Measurements from ENCODE around the gene CPNE4.

CPNE4 gene

DNA sequence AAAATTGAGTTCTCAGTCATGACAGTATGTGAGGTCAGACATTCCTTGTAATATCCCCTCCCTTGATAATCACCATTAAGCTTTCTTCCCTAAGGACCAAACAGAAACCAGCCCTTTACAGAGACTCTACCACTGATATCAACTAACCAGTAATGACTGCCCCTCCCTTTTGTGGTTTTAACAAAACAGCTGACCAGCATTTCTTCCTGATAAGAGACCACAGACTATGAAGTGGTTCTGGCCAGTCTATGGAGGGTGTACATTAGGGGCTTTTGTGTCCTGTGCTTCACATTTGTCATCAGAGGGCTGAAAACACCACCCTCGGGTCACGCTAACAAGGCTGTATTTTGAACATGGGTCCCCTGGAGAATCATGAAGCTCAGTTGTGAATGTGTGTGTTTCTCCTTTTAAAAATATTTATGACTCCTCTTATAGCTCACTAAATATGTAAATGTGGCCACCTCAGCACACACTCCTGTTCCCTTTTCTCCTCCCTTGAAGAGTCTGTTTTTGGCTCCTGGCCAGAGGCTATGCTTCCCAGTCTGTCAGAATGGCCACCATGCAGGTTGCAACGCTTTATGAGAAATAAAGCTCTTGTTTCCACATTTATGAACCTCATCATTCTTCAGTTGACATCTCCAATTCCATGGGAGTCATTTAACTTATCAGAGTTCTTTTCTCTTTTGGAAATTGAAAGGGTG is 239.3 kb downstream of the CPNE4 start:
- no peak for FAIRE-seq

DNA sequence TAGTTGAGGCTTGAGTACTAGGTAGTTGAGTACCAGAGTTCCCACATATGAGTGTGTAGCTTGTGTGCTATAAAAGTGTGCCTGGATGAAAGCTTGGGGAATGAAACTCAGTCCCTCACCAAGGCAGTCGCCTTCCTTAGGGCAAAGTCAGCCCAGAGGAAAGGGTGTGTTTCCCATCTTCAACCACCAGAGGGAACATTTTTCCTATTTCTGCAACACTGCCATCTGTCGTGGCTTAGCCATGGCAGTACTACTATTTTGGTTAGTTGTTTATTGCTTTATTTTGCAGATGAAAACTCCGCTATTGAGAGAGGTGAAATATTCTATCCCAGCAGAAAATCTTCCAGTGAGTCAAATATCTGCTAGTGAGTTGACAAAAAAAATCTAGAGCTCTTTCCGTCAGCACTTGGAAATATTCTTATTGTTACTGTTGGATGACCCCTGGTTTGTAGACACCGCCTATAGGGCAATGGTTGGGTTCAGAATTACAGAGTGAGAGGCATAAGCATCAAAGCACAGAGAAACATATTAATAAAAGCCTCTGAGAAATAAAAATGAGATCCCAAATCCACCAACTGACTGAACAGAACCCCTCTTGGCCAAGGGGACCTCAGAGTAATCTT is 239.9 kb downstream of the CPNE4 start:
- FAIRE-seq: peak; percentile 57

DNA sequence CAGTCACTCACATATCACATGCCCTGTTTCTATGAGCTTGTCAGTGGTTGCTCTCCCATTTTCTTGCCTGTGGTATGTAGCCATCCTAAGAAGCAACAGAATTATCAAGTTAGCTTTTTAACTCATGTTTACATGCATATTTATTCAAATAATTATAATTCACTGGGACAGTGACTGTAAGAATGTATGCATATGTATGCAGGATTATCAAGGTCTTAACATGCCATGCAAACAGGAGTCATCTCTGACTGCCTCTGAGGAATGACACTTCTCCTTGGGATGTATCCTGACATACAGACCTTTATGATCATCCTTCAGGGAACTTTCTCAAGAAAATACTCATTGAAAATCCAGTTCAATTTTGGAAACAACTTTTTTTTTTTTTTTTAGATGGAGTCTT is 240.9 kb downstream of the CPNE4 start:
- no peak for FAIRE-seq

DNA sequence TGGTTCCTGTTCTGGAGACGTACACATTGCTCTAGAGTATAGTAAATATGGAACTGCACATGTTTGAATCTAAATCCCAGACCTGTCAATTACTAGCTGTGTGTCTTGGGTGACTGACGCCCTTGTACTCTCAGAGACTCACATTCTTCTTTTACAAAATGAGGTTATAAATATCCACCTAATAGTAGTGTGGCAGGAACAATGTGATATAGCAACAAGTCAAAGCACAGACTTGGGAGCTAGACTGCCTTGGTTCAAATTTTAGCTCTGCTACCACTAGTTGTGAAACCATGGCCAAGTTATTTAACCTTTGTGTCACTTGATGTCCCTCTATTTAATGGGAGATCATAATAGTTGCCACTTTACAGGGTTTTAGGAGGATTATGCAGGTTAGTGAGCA is 245.6 kb downstream of the CPNE4 start:
- no peak for FAIRE-seq

DNA sequence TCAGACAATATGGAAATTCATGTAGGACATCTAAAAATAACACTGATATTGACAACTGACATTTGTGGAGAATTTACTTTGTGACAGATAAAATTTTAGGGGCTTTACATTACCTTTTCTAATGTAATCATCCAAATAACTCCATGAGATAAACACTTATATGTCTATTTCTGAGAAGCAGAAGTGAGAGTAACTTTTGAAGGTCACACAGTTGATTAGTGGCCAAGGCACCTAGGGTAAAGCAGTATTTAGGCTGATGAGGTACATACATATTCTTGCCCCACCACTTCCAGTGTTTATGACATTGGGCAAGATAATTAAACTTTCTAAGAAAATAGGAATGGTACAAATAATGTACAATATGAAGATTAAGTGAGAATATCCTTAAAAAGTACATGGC is 248.4 kb downstream of the CPNE4 start:
- FAIRE-seq: no peak

DNA sequence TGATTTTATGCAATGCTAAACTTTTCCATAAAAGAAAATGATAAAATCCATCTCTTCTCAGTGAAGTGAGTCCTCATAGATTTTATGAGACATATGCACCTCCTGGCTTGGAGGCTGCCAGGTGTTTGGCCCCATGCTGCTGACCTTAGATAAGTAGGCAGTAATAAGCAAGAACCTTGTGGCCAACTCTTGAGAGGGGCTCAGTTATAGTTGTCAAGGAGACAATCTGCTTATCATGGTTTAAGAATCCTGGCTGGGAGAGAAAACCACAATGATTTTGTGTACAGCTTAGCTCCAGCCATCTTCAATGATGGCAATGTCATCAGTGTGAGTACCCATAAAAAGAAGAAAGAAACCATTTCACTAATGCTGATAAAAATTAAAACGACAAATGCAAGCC is 252.1 kb downstream of the CPNE4 start:
- no peak for FAIRE-seq

DNA sequence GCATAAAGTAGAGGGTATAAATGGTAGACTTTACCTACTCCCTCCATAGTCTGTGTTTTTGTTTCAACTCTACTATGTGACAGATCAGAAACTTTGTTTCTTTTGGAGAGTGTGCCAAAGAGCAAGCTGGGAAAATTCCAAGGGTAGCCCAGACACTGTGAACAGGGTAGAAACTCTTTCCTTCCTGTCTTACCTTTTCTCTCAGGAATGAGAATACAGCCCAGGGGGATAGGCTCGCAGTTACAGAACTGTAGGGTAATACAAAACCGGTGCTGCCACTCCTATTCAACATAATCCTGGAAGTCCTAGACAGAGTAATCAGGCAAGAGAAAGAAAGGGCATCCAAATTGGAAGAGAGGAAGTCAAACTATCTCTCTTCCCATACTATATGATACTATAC is 256.3 kb downstream of the CPNE4 start:
- FAIRE-seq: no peak

DNA sequence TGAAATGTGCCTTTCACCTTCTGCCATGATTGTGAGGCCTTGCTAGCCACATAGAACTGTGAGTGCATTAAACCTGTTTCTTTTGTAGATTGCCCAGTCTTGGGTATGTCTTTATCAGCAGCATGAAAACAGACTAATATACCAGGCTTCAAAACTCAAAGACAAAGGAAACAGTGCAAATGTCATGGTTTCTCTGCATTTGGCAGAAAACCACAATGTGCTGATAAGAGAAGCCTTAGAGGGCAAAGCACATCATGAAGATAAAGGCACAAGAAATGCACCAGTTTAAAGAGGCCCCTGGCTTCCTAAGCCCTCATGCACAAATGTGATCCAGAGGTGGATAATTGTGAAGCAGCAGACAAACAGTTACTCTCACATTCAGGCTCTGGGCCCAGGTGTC is 259.2 kb downstream of the CPNE4 start:
- no peak for FAIRE-seq

DNA sequence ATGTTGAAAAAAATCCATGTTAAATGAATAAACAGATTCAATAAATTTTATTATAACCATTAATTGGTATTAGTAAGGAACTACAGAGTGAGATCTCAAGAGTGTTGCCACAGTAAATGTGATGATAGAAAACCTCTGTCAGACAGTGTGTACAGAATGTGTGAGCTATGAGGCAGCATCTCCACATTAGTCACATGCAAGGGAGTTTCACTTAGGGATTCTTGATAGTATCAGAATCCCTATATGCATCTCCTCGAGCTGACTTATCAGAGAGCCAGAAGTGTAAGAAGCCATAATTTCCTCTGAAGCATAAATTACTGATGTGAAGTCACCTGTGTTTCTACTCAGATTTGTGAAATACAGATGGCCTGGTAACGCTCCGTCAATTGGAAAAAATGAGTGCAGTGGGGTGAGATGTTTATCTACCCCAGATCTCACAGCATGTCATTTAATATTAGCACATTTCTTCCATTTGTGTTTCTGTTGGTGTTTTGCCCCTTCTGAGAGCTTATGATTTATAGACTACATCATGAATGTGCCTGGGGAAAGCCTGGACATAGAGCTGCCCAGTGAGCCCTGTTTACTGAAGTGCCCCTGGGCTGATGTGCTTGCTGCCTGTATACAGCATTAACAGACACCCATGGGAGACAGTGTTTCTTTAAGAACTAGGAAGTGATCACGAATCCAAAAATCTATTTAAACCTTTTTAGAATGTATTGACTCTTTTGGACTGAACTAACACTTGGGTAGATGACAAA is 262.4 kb downstream of the CPNE4 start:
- FAIRE-seq: no peak

DNA sequence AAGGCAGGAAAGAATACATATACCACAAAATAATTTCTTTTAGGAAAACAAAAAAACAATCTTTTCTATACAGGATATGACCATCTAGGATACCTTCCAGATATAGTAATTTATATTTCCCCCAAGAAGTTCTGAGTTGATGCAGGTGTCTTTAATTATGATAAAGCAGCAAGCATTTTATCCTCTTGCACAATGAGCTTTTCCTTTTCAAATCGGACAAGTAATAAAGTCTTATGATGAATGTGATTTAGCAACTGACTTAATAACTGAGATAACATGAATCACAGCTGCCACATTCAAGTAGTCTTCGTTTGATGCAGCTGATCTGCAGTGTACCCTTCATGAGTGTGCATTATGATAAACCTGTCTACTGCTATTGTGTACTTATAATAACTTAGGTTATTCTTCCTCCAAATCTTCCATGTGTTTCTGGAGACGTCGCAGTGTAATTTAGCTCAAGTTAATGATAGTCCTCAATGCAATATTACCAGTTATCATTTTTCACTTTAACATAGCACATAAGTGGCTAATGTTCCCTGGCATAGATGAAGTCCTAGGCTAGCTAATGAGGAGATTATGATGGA is 271.7 kb downstream of the CPNE4 start:
- no peak for FAIRE-seq

DNA sequence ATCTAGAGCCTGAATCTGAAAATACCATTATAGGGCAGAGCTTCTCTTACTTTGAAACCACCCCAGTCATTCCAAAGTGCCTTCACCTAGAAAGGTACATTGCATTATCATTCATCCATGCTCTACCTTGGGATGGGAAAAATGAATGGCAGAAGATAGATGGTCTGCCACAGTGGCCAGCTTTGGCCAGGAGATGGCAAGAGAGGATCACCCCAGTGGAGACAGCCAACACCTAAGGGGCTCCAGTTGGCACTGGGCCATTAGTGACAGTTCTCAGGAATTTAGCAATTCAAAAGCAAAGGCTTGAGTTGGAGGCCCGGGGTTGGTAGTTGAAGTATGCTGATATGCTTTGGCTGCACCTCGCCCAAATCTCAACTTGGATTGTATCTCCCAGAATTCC is 278.4 kb downstream of the CPNE4 start:
- FAIRE-seq: no peak

DNA sequence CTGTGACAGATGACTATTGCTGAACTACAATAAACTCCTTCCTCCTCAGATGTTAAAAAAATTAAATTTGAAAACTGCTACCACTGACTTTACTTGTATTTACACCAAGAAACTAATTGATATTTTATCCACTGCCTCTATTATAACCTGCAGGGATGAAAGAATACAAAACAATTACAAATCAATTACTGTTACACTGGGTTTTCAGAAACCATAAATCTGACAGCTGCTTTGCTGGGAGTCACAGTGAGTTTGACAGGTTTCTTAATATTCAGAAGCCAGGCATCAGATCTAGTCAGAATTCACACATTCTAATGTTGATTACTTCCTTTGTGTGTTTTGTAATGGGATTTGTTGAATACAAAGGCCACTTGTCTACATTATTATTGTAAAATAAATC is 279.4 kb downstream of the CPNE4 start:
- FAIRE-seq: no peak

DNA sequence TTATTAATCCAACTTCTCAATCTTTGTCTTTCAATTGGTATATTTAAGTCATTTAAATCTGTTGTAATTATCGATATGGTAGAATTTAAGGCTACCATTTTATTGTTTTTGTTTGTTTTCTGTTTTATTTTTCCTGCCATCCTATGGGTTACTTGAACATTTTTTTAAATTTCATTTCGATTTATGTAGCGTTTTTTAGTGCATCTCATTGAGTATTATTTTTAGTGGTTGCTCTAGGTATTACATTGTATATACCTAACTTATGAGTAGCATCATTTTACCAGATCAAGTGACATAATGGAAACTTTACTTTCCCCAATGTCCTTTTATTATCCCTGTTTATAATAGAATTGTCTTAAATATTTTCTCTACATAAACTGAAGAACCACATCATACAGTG is 284.6 kb downstream of the CPNE4 start:
- FAIRE-seq: no peak

DNA sequence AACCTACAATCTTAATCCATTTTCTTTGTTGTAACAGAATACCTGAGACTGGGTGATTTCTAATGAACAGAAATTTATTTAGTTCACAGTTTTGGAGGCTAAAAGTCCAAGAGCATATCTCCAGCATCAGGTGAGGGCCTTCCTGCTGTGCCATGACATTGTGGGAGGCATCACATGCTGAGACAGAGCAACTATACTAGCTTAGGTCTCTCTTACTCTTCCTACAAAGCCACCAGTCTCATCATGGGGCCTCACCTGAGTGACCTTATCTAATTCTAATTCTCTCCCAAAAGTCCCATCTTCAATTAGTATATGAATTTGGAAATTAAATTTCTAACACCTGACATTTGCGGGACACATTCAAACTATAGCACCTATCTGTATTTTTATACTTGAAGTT is 285.0 kb downstream of the CPNE4 start:
- no peak for FAIRE-seq

DNA sequence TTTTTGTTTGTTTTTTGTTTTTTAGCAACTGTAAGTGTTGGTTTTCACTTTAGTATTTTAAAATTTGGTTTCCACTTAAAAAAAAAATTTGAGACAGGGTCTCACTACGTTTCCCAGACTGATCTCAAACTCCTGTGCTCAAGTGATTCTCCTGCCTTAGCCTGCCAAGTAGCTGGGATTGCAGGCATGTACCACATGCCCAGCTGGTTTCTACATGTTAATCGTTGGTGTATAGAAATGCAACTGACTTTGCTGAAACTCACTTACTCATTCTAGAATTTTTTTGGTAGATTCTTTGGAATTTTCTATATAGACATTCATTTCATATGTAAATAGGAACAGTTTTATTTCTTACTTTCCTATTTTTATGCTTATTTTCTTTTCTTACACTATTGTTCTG is 287.3 kb downstream of the CPNE4 start:
- no peak for FAIRE-seq

DNA sequence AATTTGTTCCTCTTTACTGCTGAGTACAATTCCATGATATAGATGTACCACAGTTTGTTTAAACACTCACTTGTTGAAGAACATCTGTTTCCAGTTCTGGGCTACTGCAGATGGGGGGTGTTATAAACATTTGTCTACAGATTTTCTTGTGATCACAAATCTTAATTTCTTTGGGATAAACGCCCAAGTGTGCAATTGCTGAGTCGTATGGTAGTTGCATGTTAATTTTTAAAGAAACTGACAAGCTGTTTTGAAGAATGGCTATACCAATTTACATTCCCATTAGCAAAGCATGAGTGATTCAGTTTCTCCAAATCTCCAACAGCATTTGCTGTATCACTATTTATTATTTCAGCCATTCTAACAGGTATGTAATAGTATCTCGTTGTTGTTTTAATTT is 290.0 kb downstream of the CPNE4 start:
- FAIRE-seq: no peak

DNA sequence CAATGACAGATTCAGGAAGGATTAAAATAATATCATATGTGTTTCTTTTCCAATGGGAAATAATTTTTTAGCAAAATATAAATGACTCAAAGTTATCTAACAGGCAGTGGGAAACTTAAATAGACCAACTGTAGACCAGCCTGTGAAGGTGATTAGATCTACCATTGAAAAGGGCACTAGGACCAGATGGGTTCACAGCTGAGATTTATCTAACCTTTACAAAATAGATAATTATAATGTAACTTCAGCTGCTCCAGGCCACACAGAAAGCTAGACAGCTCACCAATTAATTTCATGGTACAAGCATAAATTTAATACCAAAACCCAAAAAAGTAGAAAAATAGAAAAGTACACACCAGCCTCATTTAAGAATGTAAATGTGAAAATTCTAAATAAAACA is 291.7 kb downstream of the CPNE4 start:
- FAIRE-seq: no peak

DNA sequence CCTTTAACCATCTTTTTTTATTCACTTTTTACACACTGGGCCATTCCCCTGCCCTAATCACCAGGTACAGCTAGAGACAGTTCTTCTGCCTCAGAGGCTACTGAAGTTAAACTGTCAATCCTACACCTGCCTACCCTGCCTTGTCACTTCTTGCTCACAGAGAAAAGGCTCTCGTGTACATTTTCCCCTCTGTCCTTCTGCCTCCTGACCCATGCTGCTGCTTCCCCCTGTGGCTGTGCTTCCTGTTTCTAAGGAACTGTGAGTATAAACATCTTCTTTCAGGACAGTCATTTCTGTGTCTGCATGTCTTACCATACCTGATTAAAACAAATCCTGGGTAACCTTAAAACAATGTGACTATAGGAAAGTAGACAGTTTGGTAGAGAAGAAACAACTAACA is 295.6 kb downstream of the CPNE4 start:
- no peak for FAIRE-seq

DNA sequence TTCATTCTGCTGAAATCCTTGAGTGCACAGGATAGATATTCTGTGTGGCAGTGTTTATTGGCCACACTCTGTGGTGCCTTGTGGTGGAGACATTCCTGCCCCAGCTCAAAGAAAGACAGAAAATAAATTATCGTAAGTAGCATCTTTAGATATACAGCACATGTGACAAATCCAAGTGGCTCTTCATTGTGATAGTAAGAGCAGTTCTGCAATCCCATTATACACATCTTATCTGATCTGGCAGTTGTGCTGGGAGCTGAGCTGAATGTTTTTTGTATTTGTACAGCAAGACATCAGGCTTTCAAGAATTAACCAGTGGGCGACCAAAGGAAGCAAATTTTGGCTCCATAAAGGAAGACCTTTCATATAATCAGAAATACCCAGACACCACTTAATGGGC is 296.7 kb downstream of the CPNE4 start:
- FAIRE-seq: no peak

DNA sequence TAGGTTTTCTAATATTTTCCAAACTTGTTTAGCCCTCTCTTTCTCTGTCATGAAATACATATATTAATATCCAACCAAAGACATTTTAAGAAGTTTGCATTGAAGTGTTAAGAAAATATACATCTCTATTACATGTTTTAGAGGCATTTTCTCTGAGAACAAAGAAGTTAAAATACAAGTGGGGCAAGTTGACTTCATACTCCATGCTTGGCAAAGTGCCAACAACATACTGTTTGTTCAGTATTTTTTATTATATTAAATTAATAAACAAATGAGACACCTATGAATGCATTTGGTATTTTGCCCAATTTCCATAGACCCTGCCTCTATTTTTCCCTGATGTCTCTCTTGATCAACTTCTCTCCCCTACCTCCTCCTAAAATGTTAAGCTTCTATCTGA is 299.3 kb downstream of the CPNE4 start:
- no peak for FAIRE-seq

DNA sequence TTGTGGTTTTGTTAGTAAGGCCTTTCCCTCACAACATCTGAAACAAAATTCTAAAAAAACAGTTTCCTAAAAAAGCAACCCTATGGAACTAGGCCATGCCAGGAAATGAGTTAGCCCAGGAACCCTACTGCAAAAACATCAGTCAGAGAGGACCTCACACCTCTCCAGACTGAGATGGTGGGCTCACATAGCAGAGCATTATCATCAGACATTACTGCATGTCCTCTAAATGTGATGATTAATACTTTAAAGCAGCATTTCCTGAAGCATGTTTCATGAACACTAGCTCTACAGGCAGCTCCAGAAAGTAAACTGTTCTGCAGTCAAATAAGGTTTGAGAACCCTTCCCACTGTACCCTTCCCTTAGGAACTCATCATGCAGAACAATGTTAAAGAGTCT is 299.7 kb downstream of the CPNE4 start:
- no peak for FAIRE-seq

DNA sequence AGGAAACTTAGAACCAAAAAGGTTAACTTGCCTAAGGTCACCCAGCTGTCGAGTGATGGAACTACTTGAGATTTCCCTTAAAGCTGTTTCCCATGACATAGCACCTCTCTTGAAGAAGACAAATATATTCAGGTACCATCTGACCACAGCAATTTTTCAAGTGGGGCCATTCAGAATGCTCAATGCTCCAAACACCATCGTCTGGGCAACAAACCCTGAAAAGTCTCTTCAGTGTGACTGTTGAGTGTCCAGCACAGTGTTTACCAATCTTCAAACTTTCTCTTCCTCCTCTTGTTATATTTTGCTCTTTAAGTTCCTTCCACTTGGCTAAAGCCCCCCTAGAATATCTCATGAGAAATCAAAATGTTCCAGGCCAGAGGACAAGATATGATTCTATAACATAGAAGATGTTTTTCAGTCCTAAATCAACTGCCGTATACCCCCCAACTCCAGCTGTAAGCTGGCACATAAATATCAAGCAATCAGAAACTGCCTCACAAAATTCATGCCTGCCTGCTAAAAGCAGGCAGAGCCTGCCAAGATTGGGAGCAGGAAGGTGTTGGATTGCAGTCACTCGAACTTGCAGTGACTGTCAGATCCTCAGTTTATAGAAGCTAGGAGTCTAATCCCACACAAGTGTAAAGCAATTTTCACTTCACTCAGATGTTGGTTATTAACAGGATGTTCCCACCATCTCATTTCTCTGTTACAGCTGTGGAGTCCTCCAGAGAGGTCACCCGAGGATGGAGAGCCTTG is 301.6 kb downstream of the CPNE4 start:
- no peak for FAIRE-seq

DNA sequence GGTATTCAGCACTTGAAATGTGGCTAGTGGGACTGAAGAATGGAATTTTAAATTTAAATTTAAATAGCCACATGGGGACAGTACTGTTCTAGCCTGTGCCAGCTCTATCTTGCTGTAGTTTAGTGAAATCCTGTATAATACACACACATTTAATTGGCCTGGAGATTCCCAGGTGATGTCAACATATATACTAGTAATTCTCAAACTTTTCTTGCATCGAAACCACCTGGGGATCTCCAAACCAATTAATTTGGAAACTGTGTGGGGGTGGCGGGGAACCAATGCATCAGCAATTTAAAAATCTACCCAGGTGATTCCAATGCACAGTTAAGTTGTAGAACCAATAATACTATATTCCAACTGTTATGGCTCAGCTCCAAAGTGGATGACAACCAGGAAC is 303.1 kb downstream of the CPNE4 start:
- no peak for FAIRE-seq

Measured in G401.6 (cell line).